ENCODE measurements around the gene PCDHB7.
"Not testable (repeated sequence)": the region's sequence is repeated elsewhere in the genome, so short reads cannot be mapped to it uniquely, and the experiment has no call there.

PCDHB7 gene

GRCh38 chr5:141210849-141211248 lies 38.4 kb downstream of the PCDHB7 start:
- DNase-seq; intact Hi-C loops (cut with DNase I): not testable (repeated sequence)

DNA sequence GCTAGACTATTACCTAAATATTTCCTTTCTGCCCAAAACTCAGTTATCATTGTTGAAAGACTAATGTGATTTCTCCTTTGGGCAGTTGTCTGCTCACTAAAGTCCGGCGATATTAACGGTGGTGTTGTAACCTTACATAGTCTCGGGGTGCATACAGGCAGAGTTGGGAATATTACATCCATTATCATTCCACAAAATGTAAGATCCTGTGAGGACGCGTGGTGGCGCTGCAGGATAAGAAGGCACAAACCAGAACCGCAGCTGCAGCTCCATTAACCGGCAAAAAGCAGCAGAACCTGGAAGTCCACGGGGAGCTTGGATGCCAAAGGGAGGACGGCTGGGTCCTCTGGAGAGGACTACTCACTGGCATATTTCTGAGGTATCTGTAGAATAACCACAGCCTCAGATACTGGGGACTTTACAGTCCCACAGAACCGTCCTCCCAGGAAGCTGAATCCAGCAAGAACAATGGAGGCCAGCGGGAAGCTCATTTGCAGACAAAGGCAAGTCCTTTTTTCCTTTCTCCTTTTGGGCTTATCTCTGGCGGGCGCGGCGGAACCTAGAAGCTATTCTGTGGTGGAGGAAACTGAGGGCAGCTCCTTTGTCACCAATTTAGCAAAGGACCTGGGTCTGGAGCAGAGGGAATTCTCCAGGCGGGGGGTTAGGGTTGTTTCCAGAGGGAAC lies 41.4 kb downstream of the PCDHB7 start, which contains the start of gene PCDHB13:
TSS of gene PCDHB13 (plus strand) at position 264 of the 684 bp plus-strand sequence. CDS start at position 469, 205 bp downstream.
- peak in 35 of 42 donors; percentile 8 to 77 (median 39) for DNase-seq
- intact Hi-C loops (cut with DNase I) = not testable (repeated sequence)

DNA sequence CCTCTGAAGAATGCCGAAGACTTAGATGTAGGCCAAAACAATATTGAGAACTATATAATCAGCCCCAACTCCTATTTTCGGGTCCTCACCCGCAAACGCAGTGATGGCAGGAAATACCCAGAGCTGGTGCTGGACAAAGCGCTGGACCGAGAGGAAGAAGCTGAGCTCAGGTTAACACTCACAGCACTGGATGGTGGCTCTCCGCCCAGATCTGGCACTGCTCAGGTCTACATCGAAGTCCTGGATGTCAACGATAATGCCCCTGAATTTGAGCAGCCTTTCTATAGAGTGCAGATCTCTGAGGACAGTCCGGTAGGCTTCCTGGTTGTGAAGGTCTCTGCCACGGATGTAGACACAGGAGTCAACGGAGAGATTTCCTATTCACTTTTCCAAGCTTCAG lies 42.1 kb downstream of the PCDHB7 start:
- DNase-seq; intact Hi-C loops (cut with DNase I): not testable (repeated sequence)

- DNase-seq; intact Hi-C loops (cut with DNase I): not testable (repeated sequence)
These were observed 43.1 kb downstream of the PCDHB7 start for GRCh38 chr5:141215504-141215903.

- DNase-seq; intact Hi-C loops (cut with DNase I): not testable (repeated sequence)
These were observed 43.6 kb downstream of the PCDHB7 start for GRCh38 chr5:141216035-141216434.

DNA sequence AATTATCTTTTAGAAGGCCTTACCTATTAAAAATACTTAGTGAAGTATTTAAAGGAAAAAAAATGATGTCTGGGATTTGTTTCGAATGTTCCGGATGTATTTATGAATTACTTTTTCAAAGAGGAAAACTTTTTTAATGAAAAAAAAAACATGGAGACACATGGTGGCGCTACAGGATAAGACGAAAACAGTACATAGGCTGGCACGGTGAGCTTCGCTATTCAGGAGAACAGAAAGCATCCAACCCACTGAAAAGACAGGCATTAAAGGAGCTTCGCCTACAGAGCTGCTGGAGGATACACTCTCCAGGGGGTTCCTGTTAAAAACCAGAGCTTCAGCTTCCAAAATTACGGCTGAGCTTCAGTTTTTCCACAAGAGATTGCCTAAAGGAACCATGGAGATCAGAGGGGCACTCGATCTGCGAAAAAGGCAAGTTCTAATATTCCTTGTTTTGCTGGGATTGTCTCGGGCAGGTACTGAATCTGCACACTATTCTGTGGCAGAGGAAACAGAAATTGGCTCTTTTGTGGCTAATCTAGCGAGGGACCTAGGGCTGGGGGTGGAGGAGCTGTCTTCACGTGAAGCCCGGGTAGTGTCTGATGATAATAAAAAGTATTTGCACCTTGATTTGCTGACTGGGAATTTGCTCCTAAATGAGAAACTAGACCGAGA lies 50.8 kb downstream of the PCDHB7 start, which contains the start of gene PCDHB14:
TSS of gene PCDHB14 (plus strand) at position 232 of the 672 bp plus-strand sequence. CDS start at position 395, 163 bp downstream.
- intact Hi-C loops (cut with DNase I) = no loop called here
- DNase-seq = peak in 1 of 42 donors; percentile 6

- intact Hi-C loops (cut with DNase I); DNase-seq: not testable (repeated sequence)
These were observed 52.4 kb downstream of the PCDHB7 start for GRCh38 chr5:141224844-141225243.

GRCh38 chr5:141225421-141225820 lies 53.0 kb downstream of the PCDHB7 start:
- intact Hi-C loops (cut with DNase I); DNase-seq: not testable (repeated sequence)
